ENCODE results near the gene RHOBTB1.

The RHOBTB1 gene

DNA sequence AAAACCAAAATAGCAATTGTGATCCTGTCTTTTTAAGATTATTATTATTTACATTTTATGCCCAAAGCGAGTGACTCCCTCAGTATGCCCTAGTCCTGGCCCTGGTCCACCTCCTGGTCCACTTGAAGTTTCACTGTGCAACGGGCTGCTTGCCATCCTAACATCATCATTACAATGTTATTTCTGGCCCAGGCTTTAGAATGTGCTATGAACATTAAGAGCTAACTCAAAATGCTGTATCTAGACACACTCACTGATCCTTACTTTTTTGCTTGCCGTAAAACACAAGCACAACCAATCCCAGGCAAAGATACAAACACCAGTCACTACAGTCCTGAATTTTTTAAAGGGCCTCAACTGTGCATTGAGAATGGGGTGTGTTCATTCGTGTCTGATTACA is 38.4 kb downstream of the RHOBTB1 start:
- DNase-seq: no peak

DNA sequence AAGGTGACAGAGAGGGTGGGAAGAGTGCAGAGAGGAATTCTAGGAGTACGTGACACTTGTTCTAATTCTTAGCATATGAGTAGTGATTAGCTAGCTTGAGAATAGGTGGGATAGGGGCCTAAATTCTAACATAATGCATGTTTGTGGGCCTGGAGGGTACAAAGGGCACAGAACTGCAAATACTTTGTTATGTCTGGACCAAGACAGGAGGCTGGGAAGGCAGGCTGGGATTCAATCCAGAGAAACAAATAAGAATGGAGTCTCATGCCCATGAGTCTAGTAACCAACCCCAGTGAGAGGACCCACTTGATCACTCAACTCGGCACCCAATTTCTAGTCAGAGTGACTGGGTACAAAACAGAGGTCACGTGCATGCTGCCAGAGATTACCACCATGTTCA is 40.9 kb downstream of the RHOBTB1 start:
- no peak for DNase-seq

DNA sequence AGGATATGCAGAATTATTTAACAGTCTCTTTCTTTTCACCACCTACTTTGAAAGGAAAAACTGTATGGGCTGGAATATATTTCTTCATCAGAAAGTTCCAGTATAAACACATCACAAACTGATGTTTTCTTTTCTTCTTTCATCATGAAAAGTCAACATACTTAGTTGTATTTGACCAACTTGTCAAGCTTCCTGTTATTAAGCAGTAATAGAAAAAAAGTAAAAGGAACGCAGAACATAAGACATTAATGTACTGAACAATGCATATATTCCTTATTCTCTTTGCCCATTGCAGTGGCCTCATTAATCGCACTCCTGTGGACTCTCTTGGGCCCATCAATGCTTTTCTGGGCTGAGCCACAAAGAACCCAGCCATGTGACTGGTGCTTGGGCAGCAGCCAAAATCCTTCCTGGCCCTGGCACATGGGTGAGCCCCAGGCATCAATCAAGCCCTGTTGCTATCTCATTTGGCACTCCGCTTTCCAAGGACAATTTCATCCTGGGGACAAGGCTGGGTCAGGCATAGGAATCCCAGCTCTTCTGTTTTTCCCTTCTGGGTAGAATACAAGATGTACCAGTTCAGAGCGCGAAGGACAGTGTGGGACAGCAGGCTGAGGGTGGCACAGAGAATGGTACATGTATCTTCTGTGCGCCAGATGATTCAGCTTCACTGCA is 42.3 kb downstream of the RHOBTB1 start:
- no peak for DNase-seq

DNA sequence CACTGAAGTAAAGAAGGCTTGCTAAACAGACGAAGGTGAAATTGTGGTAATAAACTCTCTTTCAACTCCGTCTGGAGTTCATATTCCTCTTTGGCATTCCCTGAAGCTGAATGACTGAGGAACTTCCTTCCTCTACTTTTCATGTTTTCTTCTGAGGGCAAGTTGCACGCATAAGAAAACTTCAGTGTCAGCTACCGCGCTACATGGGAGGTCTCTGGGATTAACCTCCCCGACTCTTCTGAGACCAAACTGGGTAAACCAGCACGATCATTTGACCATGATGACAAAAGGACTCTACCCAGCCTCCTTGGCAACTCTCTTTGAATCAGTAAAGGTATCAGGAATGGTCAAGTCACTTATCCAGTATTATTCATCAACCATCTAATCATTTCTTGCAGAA is 44.7 kb downstream of the RHOBTB1 start:
- no peak for DNase-seq

DNA sequence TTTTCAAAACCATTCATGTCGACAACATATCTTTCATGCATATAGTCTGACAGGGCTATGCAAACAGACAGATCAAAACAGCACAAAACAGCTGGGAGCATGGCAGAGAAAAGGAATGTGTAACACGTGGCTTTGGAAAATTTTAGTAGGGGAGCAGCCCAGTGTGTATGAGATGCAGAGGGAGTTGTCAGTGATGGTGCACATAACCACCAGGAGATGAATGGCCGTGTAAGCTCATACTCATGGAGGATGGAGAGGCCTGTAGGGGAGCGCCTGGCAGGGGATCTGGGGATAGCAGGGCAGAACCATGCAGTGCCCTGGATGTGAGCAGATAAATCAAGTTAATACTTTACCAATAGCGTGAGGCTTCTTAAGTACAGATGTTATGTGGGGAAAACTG is 45.7 kb downstream of the RHOBTB1 start:
- DNase-seq: no peak

DNA sequence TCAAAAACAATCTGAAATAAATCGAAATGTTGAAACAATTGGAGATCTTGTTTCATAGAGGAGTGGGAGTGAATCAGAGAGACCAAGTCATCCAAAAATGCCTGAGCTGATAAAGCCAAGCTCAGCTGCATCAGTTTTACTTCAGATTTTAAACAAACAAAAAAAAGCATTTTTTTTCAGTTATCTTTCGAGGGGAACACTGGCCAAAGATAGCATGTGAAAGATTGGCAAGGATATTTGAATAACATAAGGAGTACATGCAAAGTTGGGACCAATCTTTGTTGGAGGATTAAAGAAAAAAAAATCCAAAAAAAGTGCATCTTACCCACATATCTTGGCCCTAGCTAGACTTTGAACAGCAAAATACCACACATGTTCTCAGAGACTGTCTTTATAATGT is 47.2 kb downstream of the RHOBTB1 start:
- DNase-seq: no peak

DNA sequence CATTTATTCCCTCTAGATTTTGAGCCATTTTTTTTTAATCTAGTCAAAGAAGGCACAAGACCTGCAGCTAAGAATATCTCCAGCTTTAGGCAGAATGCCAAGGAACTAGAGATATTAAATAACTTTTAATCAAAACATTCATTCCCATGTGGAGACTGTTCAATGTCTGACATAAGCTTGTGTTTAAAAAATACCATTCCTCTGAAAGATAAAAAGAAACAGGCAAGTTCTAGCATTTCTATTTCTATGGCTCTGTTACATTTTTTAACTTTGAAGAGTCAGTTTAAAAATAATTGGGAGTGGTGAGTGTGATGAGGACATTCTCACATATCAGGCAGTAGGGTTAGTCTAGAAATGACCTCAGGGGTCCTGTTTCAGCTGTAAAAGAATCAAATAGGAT is 48.0 kb downstream of the RHOBTB1 start:
- DNase-seq: no peak

DNA sequence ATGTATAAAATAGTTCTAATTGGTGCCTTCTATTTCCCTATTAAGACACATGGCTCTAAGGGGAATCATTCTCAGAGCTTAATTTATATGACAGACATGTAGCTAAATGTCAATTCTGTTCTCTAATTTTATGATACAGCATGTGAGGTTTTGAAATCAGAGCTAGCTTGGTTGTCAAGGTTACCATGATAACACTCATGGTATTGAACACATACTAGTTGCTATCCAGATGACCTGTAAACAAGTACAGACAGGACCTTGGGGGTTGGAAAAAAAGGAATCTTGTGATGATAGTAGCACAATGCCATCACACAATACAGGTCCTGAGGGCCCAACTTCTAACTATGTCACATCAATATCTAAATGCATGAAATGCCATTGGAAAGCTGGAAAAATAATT is 49.2 kb downstream of the RHOBTB1 start:
- DNase-seq: no peak

DNA sequence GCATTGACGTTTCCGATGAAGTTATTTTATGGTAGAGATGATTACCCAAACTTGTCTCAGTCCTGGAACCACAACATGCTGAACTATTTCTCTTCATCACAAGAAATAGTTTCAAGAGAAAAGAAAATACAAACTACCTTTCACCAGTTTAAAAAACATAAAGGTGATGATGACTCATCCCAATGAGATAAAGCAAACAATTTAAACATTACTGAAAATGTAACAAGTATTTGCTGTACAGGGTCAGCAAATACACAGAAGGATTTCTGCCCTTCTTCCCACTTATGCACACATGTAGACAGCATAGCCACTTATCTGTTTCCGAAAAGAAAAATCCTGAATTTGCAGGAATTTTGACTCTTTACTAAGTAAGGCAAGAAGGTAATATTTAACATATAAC is 50.8 kb downstream of the RHOBTB1 start:
- no peak for DNase-seq

DNA sequence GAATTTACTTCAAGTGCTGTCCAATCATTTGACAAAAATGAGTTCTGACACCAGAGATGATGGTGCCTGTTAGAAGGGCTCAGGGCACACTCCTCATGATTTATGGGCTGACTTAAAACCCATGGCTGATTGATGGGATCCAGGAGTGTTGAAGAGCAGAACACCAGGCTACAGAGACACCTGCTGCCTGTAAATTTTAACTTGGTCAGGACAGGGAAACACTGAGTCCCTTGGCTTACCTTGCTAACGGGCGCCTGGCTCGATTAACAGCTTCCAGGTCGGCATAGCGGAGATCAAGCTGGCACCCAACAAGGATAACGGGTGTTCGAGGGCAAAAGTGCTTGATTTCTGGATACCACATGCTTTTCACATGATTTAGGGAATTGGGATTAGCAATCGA is 51.4 kb downstream of the RHOBTB1 start:
- no peak for DNase-seq

DNA sequence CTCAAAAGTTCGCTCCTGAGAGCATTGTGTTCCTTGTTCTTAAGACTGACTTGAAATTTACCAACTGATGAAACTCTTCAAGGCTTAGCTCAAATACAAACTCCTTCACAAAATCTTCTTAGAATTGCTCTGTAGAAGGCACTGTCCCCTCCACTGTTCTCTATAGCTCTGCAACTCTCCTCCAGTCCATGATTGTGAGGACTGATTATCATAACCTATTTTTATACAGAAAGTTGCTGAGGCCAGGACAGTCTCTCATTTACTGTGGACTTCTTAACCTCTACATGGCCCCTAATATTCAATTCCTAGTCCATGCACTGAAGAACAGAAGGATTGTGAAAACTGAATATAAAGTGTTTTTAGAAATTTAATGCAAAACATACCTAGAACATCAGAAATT is 53.2 kb downstream of the RHOBTB1 start:
- no peak for DNase-seq

DNA sequence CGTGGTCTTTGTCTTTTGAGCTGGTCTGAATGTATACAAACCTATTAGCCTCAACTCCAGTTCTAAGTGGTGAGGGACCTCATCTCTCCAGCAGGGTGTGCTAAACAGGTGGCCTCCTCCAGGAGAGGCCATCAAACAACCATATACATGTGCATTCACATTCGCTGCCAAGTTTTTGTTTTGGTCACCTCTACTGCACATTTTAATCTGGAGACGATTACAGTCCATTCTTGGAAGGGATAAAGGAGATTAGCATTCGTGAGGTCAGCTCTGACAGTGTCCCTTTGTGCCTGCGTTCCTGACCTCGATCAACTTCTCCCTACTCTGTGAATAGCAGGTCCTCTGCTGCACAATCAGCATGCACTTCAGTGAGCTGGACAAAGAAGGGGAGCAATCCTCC is 60.8 kb downstream of the RHOBTB1 start:
- DNase-seq: no peak

DNA sequence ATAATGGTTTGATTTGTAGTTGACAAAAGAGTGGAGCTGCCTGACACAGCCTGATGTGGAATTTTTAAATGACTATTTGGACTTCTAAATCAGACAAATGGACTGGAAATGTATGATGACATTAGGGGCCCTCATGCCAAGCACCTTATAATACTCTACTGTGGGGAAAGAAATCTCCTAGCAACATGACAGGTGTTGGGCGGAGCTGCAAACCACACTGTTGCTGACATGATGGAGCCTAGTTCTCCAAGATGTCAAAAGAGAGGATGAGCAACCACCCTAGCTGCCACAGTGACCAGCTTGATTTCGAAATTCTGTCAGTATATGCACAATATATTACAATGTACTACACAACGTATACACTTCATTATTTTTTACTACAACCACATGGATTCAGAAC is 65.8 kb downstream of the RHOBTB1 start:
- no peak for DNase-seq

DNA sequence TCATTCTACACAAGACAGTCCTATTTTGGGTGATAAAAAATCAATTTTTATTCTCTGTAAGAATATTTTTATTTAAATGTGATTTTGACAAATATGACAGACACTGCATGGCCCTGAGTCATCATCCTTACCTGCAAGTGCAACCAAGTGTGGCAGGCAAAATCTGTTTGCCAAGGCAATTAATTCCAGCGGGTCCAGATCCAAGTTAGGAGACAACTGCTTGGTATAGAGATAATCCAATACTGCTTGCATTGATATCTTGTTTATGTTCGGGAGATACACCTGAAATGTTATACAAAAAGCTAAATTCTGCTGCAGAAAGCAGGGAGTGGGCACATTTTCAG is 66.2 kb downstream of the RHOBTB1 start:
- DNase-seq: no peak

DNA sequence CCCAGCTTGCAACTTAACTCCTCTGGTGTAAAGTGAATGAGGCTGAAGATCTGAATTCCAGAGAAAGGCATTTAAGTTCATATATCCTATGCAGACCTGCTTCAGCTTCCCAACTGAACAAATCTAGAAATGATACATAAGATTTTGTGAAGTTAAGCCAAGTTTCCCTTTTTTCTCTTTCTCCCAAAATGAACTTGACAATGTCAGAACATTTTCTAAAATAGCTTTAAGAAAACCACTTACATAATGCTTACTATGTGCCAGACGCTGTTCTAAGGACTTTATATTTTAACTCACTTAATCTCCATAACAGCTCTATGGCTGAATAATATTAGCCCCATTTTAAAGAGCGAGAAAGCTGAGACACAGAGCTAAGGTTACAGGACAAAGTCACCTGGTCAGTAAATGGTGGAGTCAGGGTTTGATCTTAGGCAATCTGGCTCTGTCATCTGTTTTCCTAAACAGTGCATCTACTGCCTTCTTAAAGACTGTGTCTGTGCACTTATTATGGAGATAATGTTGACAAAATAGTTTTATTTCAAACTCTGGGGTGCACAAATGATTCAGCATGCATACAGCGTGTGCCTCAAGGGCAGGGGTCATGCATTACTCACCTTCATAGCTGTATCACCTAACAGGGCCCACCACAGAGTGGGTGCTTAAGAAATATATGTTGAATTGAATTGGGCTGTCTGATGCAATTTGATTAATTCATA is 66.8 kb downstream of the RHOBTB1 start:
- no peak for DNase-seq

DNA sequence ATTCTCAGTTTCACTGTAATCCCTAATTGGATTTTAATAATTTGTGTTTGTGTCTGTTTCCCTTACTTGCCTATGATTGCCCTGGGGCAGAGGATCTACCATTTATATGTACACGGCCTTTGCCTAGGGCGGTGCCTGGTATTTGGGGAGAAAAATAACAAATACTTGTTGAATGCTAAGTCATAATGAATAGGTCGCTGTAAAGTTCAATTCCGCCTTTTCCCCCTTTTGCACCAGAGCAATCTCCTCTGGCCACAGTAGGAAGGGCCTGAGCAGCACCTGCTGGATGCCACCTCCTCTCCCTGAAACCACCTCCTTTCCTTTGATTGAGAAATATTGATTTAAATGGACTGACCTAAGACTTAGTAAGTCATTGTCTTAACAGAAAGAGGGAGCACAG is 70.2 kb downstream of the RHOBTB1 start:
- DNase-seq: no peak

DNA sequence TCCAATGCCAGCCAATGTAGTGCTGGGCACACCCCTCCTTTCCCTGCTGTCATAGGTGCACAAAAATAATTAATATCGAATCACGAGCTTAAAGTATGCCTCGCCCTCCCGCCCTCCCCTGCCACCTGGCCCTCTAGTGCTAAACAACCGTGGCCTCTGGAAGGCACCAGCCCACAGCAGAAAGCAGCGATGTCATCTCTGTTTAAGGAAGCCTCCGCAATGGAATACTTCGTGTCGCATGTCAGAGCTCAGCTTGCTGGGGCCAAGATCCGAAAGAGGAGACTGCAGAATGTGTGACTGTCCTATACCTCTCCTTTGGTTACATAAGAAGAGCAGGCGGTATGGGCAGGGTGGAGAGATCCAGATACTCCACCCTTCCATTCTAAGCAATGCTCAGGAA is 71.5 kb downstream of the RHOBTB1 start:
- DNase-seq: no peak

DNA sequence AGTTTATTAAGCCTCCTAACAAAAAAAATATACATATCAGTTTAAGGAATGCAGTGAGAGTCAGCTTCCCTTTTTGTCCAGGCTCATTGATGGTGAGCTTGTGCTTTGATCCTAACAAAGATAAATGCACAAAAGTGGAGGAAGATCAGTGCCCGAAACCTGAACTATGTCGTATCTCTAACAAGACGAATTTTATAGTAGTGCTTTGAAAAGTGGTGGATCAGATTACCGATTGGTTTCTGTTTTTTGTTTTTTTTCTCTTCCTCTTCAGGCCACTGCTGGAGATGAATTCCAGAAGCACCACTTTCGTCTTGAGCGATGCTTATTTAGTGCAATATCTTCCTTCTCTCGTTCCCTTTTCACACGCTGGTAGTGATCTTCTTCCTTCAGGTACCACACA is 72.8 kb downstream of the RHOBTB1 start:
- DNase-seq: no peak

DNA sequence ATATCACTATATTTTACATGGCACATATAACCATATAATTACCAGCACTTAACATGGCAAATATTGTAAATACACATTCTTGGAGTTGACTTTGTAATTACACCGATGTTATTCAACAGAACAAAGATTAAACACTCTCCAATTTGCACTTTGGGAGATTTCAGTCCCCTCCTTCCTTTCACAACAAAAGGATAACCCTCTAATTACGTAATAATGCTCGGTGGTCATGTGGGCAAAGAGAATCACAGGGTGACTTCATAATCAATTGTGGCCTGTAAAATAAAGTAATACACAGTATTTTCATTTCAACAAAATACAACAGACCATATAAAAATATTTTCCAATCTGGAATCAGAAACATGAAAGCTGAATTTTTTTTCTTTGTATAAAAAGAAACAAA is 73.2 kb downstream of the RHOBTB1 start:
- no peak for DNase-seq

DNA sequence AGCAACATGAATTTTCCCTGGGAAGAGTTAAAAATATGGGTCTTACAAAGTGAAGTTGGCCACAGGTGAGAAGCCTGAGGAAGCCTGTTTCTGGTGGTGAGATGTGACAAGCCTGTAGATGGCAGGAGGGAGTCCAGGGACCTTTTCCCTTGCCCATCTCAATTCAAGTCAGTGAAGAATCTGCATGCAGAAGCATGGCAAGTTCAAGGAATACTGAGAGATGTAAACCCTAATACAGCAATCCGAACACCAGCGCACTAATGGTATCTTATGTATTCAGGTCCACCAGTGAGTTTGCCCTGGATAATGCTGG is 73.6 kb downstream of the RHOBTB1 start:
- no peak for DNase-seq

DNA sequence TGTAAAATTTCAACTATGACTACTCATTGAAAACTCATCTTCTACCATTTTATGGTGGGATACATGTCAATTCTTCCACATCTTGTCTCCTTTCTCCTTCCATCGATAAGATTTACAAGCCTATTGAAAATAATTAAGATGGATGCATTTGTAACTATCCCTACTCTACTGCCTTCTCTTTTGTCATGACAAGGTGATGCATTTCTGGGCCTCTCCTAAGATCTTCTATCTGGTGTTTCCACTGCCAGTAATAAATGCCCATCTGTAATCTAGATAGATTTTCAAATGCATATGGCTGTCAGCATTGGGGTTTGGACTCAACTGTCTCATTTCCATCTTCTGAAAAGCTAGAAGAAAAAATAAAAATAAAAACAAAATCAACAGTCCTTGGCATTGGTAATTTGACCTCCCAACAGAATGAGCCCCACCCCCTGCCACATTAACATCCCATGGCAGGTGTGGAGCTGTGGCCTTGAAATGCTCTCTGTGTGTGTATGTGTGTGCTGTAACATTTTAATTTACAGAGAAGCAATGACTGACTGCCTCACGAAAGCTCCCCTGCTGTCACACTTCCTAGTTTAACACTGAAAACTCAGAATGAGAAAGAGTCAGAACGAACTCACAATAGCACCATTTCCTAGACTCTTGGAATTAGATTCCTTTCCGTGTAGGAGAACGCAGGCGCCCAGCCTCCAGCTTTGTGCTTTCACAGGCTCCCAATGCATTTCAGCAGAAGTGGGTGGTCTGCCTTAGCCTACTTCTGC is 74.2 kb downstream of the RHOBTB1 start:
- no peak for DNase-seq

DNA sequence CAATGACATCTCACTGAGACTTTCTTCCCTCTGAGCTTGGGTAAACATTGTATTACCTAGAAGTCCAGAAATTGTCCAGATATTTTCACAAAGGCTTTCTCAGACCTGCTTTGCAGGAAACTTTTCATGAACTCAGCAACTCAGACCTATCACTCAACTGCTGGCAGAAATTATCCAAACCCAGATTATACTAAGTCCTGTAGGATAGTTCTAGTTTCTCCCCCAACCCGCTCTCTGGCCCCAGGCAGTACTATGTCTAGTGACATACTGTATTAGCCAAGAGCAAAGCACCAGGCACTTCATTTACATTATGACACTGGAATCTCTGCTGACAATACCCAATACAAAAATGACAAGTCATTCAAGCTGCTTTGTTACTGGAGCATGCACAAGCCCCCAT is 75.0 kb downstream of the RHOBTB1 start:
- DNase-seq: no peak

DNA sequence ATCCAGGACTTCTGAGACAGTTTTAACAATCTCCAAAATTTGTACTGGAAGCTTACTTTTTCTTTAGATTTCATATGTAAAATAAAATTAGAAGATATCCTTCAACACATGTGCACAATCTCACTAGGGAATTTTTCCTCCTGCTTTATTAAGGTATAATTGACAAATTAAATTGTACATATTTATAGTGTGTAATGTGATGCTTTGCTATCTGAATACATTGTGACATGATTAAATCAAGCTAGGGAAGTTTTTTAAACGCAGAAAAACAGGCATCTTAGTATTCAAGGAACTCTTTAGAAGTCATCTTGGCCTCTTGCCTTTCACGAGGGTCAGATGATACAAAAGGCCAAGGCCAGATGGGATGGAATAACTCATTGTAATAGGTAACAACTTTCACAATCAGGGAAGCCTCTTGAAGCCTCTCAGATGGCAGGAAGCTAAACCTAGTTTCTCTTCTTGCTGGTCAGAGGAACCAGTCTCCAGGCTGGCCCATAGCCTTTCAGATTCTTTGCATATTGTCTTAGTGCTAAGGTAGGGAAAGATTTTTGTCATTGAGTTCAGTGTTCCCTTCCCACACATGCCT is 78.7 kb downstream of the RHOBTB1 start:
- DNase-seq: no peak

DNA sequence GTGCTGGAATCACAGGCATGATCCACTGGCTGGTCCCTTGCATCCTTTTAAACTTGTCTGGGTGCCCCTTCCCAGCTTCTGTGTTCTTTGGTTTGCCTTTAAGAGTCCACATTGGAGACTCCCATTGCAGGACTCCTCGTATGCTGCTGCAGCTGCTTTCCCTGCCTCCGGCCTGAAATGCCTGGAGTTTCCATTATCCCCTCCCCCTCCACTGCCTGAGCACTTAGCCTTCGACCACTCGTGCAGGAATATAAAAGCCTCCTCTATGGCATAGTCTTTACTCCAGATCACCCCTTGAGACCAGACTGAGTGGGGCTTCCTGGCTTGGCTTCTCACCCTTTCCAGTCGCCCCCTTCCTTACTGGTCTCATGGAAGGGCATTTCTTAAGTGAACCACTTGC is 80.2 kb downstream of the RHOBTB1 start:
- DNase-seq: no peak

All from T-helper 9 cell (primary cell).